DMS53 treated with DMSO at 0.1 percent for 48 hours (cell line): ENCODE data around the gene VSX2.
"Not testable (repeated sequence)": the region's sequence is repeated elsewhere in the genome, so short reads cannot be mapped to it uniquely, and the experiment has no call there.

ENCODE experiments used
- DNase-seq: peaks from one replicate; lab custom pipeline; 2025; ENCODE audit not compliant: unreplicated experiment; lab: John Stamatoyannopoulos, UW

The VSX2 gene

DNA sequence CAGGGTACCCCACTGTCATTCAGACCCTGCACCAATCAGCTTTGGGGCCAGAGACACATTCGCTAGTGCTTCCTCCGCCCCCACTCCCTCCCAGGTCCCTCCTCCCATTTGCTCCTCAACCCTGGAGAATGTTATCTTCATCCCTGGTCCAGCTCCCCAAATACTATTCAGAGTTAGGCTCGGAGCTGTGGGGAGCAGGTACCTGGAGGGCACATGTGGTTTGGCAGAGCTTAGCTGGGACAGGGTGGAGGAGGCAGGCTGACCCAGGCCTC, 19.5 kb downstream of the VSX2 start:
- DNase-seq = no peak

DNA sequence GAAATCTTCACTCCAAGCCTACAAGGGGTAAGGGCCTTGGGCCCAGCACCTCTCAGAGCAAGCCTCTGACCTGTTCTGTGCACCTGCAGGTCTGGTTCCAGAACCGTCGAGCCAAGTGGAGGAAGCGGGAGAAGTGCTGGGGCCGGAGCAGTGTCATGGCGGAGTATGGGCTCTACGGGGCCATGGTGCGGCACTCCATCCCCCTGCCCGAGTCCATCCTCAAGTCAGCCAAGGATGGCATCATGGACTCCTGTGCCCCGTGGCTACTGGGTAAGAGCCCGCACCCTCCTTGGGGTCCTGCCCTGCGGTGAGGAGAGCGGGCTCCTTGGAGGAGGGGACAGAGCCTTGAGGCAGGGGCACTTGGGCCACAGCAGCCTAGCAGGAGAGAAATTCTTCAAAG, 20.3 kb downstream of the VSX2 start:
- no peak for DNase-seq

DNA sequence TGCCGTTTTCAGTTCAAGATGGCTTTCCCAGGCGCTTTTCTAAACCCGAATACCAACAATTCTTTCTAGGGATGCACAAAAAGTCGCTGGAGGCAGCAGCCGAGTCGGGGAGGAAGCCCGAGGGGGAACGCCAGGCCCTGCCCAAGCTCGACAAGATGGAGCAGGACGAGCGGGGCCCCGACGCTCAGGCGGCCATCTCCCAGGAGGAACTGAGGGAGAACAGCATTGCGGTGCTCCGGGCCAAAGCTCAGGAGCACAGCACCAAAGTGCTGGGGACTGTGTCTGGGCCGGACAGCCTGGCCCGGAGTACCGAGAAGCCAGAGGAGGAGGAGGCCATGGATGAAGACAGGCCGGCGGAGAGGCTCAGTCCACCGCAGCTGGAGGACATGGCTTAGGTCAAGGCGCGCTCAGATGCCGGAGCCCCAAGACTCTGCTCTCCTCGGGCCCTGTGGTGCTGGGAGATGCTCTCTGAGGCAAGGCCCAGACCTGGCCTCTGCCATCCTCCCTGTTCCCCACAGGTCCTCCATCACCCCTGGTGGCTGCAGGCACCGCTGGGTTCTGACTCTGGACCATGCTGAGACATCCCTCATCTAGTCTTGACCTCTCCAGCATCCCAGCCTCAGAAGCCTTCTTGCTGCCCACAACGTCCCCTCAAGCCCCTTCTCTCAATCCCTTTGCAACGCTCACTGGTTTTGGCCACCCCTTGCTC, 21.4 kb downstream of the VSX2 start:
- no peak for DNase-seq

DNA sequence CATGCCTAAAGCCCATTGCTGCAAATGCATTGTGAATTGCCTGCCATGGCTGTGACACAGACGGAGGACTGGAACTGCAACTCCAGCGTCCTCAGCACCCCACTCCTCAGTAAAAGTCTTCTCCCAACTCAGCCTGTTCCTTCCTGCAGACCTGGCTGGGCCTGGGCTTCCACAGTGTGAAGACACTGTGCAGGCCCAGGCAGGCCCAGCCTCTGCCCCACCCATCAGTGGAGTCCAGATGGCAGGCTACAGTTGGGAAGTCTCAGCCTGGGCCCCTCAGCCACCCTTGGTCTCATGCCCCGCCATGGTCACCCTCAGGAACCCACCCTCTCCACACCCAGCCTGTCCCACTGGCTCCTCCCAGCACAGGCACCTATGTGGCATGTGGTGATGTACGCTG, 22.0 kb downstream of the VSX2 start:
- DNase-seq = no peak

DNA sequence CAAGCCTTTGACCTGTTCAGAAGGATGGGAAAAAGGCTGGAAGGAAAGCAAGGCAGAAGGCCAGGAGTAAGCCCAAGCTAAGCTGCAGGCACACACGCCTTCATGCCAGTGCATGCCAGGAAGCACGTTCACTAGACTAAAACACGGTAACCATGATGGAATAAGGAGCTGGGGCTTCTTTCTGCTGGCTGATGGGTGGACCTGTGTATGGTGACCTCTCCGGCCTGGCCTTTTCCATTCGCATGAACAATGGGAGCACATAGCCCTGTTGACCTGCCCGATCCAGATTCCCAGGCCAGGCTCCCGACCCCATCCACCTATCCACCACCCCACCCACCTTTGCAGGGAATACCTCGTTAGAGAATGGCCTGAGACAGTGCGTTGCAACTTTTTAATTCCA, 22.8 kb downstream of the VSX2 start:
- DNase-seq = no peak

DNA sequence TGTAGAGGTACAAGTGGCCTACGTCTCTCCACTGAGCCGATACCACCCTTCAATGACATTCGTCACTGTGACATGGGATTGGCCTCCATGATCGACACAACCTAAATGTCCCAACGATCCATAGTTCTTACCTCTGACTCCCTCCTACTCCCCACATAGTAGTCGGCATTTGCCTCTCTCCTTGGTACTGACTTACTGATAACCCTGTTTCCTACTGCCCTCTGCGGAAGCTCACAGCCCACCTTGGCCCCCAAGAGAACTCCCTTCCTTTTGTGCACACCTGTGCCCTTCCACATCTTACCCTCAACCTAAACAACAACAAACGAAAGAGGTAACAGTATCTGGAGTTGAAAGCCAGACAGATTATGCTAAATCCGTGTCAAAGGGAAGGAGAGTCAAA, 23.9 kb downstream of the VSX2 start:
- DNase-seq = no peak

DNA sequence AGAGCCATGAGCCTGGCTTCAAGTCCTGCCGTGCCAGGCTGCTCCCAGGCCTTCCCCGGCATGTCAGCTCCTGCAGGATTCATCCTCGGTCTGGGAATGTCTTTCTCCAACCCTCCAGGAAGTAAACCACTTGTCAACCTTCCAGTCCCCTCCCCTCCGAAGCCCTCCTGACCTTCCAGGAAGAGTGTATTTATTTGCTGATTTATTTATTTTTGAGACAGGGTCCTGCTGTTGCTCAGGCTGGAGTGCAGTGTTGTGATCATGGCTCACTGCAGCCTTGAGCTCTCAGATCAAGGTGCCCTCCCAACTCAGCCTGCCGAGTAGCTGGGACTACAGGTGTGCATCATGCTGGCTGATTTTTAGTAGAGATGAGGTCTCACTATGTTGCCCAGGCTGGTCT, 24.7 kb downstream of the VSX2 start:
- DNase-seq = no peak

DNA sequence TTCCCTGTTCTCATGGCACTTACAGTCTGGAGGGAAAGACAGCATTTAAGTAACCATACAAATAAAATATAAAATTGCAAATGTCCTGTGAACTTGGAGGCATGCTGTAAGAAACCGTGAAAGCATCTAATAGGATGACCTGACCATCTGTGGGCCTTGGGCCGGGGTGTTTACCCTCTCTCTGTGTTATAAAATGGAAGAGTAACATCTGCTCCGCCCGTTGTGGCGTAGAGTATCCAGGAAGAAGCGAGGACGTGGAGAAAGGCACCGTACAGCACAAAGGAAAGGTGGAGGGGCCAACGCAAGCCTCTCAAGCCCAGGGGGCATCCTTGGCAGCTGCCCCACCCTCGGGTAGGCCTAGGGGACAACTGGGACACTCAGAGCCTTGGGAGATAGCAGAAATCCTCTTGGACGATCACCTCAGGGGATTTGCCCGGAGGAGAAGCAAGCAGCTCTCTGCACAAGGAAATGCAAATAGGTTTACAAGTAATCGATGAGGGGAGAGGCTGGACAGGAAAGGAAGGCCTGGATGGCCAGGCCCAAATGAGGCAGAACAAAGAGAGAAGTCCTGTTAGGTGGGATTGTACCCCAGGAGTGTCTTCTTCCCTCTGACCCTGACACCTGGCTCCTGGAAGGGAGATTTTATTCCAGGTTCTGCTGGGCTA, 26.2 kb downstream of the VSX2 start:
- no peak for DNase-seq

DNA sequence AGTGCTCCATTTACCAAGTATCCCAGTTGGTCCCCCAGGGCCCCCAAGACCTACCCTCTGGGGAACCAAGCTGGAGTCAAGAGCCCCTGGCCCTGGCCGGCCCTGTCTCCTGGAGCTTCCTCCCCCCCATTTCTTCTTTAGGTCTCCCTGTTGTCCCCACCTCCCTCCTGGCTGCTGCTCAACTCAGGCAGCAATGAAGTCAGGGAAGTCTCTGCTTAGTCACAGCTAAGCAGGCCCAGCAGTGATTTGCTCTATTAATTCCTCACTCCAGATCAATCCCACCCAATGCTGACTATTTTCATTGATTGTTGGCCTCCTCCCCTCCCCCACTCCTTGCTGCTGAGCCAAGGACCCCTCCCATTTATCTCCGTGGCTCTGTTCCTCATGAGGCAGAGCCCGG, 28.3 kb downstream of the VSX2 start:
- no peak for DNase-seq

DNA sequence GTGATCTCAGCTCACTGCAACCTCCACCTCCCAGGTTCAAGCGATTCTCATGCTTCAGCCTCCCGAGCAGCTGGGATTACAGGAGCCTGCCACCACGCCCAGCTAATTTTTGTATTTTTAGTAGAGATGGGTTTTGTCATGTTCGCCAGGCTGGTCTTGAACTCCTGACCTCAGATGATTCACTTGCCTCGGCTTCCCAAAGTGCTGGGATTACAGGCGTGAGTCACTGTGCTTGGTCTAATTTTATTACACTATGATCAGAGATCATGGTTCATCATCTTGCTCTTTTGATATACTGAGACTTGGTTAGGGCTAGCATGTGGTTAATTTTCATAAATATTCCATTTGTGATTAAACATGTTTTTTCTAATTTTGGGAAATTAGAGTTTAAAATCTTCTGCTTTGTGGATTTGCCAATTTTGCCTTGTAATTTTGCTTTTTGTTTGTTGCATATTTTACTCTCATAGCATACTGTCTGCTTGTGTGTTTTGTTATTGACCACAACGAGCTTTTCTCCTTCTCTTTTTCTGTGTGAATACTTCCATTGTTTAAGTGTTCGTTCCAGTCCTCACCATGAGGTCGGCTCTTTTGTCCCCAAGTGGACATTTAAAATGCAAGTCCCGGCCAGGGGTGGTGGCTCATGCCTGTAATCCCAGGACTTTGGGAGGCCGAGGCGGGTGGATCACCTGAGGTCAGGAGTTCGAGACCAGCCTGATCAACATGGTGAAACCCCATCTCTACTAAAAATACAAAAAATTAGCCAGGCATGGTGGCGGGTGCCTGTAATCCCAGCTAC, 31.3 kb downstream of the VSX2 start:
- DNase-seq = not testable (repeated sequence)

DNA sequence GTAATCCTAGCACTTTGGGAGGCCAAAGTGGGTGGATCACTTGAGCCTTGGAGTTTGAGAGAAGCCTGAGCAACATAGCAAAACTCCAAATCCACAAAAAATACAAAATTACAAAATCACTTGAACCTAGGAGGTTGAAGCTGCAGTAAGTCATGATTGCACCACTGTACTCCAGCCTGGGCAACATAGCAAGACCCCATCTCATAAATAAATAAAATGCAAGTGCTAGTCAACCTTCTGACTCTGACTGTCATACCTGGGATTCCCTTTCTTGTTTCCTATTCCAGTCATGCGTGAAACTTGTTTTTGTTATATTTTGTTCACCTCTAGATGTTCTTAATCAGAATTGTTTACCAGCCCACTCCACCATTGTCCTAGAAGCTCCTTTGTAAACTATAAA, 32.1 kb downstream of the VSX2 start:
- no peak for DNase-seq

DNA sequence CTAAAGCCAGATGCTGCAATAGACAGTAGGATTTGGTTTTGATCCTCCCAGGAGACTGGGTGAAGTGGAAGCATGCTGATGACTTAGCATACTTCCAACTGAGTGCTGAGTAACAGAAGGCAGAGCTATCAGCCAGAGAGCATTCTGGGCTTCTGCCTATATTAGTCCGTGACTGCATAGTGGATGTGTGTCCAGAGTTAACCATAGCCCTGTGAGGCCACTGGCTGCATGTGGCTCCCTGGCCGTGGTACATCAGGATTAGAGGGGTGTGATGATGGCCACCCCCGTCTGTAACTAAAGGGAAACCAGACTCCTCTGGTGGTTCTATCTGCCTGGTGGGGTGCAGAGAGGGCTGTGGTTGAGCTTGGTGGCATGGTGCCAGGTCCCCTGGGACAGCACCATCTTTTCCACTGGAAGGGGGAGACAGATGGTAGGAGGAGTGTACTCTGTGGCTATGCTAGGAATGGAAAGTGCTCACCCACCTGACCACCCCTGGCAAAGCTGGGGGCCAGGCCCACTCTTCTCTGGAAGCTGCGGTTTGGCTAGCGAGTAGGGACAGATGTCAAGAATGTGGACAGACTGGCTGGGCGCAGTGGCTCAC, 36.1 kb downstream of the VSX2 start:
- no peak for DNase-seq

DNA sequence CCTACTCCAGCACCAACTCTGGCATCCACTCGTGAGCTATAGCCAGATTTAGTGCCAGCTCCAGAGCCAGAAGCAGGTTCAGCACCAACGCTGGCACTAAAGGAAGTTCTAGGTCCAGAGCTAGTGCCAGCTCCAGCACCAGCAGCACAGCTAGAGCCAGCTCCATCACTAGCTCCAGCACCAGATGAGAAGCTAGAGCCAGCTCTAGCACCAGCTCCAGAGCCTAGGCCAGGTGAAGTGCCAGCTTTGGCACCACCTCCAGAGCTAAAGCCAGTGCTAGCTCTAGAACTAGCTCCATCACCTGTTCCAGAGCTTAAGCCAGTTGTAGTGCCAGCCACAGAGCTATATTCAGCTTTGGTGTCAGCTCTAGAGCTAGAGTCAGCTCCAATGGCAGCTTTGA, 38.8 kb downstream of the VSX2 start:
- DNase-seq = no peak

DNA sequence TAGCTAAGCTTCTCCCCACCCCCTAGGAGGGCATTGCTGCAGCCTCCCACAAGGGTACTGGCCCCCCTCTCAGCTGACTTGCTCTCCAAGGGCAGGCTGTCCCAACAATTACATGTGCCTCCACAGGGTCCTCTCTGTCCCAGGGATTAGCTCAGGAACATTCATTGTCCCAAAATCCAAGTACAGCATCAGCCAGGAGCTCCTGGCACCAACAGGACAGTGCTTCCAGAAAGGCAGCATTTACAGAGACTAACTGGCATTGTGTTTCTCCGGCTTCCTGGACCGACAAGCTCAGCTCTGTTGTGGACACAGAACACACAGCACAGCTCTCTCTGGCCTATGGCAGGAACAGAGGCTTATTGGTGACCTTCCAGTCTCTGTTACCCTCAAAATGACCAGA, 41.8 kb downstream of the VSX2 start:
- no peak for DNase-seq

DNA sequence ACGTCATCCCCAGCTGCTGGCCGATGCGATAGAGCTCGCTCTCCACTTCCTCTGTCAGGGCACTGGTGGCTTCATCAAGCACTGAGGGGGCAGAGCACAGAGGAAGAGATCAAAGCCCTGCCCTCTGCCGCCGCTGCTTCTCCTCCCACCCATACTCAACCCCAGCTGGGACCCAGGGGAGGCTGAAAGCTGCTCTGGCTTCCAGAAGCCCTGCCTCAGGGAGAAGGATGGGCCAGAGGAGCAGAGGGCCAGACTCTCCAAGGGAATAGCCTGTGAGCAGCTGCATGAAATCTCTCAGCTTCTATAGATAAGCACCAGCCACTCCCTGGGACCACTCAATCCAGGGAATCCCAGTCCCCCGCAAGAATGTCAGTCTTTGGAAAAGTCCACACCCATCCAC, 47.5 kb downstream of the VSX2 start:
- no peak for DNase-seq

DNA sequence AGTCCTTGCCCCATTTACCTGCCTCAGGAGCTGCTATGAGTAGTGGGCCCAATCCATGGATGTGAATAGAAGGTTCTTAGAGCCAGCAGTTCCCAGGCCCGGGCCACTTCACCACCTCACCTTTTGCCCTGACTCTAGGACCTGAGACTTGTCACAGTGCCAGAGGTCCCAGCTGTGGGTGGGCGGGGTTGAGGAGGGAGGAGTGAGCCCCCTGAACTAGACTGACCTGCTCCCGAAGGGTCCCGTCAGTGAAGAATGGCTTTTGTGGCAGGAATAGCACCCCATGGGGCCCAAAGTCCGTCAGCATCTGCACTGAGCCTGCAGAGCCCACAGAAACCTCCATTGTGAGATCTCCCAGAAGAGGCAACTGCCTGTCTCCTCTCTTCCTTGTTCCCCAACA, 50.6 kb downstream of the VSX2 start:
- DNase-seq = no peak

DNA sequence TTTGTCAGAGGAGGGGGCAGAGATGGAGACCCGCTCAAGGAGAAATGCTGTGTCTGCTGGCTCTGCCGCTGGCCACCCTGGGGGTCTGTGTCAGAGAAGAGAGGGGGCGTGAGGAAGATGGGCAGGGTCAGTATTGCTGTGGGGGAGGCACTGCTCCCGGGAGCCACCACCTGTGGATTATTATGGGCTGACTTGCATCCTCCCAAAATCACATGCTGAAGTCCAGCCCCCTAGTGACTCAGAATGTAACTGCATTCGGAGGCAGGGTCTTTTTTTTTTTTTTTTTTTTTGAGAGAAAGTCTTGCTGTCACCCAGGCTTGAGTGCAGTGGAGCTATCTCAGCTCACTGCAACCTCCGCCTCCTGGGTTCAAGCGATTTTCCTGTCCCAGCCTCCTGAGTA, 51.2 kb downstream of the VSX2 start:
- no peak for DNase-seq

DNA sequence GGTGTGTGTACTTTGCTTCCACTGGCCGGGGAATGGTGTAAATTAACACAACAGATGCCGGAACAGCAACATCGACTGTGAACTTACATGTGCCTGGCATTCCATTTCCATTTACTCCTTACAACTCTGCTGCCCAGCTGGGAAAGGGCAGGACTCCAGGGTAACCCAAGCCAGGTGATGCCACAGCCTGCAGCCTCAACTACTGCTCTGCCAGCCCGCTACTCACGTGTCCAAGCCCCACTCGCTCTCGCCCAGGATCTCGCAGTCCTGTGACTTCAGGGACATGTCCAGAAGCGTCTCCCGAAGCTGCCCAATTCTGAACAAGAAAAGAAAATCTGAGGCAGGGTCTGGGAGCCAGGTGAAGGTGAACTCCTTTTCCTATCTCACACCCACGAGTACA, 52.8 kb downstream of the VSX2 start:
- DNase-seq = no peak

DNA sequence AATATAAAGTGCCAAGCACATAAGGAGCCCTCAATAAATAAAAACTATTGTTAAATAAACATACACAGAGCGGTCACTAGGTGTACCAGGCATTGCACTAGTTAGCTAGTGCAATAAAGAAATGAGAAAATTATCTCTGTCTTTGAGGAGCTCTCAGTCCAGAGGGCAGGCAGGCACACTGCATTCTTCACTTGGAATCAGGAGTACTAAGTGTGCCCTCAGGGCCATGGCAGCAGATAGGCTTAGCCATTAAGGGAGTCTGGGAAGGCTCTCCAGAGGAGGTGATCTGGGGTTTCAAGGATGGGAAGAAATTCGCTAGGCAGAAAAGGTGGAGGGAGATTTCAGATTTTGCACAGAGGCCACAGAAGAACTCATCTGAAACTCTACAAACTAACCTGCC, 54.4 kb downstream of the VSX2 start:
- DNase-seq = no peak

DNA sequence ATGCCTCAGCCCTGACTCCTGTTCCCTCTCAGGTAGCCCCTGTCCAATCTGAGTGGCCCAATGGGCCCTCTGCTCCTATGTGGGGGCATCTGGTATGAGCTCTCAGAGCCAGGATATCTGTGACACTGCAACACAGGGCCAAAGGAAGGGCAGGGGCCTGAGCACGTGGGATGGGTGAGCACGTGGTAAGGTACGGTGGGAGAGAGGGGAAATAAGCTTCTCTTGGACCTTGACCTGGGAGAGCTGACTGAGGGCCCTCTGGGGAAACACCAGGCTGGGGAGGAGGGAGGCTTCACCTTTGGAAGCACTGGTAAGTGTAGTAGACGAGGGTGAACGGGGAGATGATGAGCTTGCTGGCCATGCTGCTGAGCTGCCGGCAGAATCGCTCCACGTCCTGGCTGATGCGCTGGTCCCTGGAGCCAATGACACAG, 56.8 kb downstream of the VSX2 start:
- DNase-seq = no peak

DNA sequence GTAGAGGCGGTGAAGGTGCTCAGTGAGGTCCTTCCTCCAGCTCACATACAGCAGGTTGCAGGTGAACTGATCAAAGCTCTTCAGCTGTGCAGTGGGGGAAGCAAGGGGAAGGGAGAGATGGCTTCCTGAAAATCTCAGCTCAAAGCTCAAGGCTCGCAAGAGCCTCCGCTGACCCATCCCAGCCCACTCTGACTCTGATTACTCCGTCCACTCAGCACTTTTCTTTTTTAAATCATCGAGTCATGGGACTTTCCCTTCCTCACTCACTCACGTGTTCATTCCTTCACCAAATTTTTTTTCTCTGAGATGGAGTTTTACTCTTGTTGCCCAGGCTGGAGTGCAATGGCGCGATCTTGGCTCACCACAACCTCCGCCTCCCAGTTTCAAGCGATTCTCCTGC, 58.7 kb downstream of the VSX2 start:
- no peak for DNase-seq

DNA sequence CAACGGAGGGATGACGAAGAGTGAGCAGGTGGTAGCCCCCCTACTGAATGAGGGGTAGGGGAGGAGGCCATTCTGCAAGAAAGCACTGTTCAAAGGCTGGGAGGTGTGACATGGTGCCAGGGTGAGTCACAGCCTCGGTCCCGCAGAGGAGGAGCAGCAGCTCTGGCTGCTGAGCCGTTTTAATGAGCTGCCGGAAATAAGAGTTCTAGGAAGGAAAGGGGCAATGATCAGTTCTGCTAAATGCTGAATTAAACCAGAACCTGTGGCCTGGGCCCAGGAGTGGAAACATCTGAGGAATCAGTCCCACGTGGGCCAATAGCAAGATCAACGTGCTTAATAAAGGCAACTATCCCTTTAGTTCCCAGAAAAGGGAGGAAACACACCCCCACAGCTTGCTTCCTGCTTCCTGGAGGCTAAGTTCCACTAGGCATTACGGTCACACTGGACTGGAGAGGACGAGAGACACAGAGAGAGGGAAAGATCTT, 59.9 kb downstream of the VSX2 start:
- no peak for DNase-seq
